HL-60/S4 treated with retinoic acid at 250 ng/mL for 4 days and 3 days (cell line): Measurements from ENCODE around the gene KLHDC8B.

ENCODE experiments used
- in situ Hi-C: fragments of 300-500 bp; cut with MboI; formaldehyde crosslinking; loops from 2 replicates; pipeline ENCODE4 v1.7.0; 2022; ENCODE audit warnings: low sequenced_read_pairs

The KLHDC8B gene

DNA sequence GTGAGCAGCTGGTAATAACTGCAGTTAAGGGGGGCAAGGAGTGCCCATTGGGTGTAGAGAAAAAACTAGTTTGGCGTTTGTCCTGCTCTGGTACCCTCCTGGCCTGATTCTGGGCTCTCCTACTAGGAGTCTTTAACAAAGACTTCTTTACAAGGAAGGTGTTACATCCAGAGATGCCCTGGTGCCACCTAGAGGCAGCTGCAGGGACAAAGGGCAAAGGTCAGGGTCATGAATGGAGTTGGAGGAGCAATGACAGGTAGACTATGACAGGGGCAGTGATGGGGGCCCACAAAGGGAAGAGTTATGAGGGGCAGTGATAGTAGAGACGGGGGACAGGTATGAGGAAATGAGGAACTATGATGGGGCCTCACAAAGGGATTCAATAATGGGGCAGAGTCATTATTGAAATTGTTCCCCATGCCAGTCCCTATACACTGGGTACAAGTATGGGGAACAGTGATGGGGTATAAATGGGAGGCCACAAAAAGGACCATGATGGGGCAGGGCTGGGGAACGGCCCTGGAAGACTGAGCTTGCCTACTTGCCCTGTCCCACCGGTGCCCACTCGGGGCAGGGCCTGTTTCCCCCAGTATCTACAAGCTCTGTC lies 13.2 kb upstream of the KLHDC8B start:
- in situ Hi-C loops = no loop called here

DNA sequence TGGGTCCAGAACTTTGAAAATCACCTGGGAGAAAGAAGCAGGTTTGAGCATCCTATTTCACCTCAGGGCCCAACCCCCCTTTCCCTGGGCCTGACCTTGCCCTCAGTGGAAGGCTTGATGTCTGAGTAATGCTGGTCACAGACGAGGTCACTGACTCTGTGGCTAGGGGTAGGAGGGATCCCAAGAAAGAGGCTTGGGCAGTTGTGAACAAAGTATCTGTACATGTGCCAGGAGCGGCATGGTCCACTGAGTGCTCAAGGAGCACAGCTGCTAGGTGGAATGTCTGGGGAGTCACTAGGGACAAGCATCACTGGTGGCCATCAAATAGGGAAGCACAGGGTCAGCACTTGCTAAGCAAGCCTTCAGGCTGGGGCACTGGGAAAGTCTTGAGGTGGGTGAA lies 12.6 kb upstream of the KLHDC8B start:
- in situ Hi-C loops = no loop called here

DNA sequence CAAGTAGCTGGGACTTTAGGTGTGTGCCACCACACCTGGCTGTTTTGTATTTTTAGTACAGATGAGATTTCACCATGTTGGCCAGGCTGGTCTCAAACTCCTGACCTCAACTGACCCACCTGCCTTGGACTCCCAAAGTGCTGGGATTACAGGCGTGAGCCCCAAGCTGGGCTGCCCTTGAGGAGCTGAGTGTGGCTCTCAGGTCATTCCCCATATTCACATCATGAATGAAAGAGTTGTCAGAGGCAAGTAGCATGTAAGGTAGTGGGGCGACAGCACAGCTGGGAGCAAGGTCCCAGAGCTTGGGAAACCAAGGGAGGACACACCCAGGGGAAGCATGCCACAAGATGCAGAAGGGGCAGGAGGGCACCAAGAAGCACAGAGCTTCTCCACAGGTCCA lies 10.2 kb upstream of the KLHDC8B start:
- in situ Hi-C loops = no loop called here

DNA sequence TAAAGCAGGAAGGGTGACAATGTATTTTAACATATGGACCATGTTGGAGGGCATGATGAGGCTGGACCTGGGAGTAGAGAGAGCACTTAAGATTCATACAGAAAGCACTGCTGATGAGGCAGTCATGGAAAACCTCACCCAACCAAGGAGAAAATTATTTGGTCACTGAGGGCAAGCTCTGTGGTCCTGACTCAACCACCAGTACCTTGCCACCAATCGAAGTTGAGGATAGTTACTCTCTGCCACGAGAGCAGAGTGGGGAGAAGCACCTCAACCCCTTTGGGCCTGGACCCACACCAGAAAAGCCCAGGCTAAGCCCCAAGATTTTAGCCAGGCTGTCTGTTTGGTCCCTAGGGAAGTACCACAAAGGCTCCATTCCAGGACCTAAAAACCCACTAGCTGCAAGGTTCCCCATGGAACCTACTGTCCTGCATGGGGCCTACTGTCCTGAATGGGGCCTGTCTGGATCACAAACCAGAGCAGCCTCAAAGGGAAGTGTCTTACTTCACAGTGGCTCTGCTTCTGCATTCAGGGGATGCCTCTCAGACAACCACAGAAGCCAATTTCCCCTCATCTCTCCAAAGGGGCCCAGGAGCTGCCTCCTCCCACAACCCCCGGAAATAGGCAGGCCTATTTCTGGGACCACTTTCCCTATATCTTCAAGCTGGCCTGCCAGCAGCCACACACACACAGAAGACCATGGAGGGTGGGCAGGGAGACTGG lies 9.4 kb upstream of the KLHDC8B start:
- in situ Hi-C loops = no loop called here

DNA sequence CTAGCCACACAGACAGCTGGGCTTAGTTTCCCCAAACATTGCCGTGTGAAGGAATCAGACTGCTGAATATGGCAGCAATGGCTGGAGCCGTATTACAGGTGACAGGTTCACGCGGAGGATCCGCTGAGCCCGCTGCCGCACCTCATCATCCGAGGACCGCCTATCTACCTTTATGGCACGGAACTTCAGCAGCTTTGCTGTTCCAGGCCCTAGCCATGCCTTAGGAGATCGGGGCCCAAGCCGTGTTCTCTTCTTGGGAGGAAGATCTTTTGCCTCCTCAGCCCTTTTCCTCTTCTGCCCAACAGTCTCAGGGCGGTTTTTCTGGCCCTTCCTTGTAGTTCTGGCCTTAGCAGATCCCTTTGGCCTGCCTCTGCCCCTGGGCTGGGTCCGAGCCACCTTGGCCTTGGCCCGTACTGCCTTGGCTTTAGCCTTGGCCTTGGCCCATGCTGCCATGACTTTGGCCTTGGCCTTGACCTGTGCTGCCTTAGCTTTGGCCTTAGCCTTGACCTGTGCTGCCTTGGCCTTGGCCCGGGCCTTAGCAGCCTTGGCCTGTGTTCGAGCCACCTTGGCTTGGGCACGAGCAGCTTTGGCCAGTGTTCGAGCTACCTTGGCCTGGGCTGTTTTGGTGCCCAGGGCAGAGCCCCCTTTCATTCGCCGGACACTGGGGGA lies 8.5 kb upstream of the KLHDC8B start:
- in situ Hi-C loops = no loop called here

DNA sequence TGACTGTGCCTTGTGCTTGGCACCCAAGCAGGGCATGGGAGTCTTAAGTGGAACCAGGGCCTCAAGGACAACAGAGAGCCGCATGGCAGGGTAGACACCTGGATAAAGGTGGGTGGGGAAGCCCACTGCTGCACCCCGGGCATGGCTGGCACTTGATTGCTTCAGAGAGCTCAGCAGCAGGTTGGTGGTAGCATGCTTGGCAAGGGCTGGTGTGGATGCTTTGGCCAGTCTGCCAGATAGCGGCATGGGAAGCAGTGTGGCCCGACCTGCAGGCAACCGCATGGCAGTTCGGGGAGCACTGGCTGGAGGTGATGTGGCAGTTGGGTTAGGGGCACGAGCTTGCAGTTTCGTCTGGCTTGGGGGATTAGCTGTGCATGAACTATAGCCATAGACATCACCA lies 7.8 kb upstream of the KLHDC8B start:
- in situ Hi-C loops = no loop called here

DNA sequence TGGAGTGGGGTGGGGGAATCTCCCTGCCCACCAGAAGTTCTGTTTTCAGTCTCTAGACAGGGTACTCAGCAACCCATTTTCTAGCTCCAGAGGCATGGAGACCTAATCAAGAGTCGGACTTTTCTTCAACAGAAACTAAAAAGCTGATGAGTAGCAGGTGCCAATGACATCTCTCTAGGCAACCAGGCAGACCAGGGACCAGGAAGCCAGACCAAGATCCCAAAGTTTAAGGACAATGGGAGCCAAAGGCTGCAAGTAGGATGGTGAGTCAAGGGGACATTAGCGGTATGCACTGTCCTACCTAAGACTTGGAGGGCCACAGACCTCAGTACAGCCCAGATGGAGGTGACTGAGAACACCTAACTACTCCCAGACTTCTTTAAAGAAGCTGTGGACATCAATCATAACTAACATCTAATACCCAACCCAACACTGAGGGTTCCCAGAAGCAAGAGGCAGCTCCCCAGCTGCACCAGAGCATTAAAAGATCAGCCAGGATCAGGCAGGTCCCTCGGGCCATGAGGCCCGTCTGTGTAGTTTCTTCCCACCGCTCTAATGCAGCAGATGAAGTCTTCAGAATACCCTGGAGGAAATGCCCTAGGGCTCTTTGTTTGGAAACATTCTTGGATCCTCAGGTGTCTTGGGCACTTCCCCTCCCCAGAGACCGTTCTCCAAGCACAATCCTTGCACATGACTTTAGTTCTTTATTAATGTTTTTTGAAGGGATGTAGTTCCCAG lies 6.2 kb upstream of the KLHDC8B start:
- in situ Hi-C loops = no loop called here

DNA sequence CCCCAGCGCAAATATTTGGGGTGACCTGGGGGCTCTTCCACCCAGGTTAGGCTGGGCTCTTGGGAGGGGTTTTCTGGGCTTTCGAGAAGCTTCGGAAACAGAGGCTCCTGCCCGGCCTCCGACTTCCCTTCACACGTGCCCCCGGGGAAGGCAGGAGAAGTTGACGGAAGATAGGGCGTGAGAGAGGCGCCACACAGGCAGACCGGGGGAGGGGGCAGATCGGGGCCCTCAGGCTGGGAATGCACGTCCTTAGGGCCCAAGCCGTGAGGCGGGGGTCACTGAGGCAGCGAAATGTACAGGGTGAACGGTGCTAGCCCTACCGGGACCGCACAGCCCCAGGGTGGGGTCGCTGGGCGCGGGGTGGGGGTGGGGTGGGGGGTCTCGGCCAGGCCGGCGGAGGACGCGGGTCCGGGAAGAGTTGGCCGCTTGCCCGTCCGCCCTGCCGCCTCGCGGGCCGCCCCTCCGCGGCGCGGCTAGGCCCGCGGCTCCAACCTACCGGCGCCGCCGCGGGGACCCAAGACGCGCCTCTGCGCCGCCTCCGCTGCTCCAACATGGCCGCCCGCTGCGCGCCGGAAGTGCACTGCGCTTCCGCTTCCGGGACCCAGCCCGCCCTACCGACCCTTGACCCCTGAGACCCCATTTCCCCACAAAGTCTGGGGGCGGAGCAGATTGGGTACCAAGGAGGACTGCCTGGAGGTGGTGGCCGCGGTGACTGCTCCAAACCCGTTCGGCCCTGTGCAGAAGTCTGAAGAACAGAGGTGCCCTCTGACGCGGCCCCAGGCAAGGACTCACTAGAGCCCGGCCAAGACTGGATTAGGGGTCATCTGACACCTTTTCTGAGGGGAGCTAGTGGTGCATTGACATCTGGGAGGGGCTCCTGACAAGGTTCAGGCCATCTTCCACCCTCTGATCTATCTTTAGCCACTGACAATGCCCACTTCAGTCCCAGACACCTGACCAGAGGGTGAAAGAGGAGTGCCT lies 5.3 kb upstream of the KLHDC8B start, which contains the start of gene CCDC71:
Gene CCDC71 (minus strand): TSS at position 561 of the 981 bp plus-strand sequence. CDS start 2,123 bp downstream, outside the sequence.
- in situ Hi-C loops = no loop called here

DNA sequence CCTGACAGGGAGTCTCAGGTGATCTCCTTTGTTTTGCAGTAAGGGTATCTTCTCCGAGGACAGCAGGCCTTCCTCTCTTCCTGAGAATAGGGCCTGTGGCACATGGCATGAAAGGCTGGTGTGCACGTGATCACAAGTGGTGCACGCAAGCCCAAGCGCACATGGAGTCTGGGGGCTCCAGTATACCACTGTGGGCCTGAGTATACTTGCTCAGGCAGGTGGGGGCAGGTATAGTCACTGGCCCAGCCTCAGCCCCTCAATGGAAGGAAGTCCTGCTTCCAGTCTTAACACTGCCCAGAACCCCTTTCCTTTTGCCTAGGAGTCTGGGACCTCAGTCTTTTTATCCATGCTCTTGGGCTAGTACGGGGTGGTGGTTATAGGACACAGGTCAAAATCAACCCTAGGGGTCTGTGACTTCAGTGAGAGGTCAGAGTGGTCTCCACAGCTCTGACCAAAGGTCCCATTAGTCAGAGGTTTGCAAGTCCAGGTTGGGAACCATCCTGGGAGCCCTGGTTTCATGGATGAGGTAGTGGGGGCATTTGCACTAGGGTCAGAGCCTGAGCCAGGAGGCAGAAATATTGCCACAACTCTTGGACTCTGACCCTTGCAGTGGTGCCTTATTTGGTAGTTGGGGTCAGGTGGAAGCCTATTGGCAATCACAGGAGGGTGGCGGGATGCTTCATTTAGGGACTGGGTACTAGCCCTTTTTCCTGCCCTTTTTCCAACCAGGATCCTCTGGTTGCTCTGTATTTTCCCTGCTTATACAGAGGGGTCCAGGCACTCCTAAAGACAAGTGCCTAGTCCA lies 4.4 kb upstream of the KLHDC8B start:
- in situ Hi-C loops = no loop called here

DNA sequence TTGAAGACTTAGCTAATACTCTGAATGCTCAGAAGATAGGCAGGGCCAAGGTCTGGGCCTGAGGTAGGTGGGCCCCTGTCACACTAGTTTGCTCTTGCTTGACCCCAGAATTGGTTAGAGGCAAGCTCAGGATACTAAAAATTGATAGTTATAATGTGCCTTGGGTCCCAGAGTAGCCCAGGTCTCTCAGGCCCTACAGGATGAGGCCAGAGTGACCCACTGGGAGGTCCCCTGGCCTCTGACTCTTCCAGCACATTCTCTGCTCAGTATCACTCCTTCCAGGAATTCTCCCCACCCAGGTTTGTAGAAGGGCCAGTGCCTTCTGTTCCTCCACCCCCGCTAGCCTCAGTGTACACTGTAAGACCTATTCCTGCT lies 667 bp upstream of the KLHDC8B start:
- in situ Hi-C loops = no loop called here

DNA sequence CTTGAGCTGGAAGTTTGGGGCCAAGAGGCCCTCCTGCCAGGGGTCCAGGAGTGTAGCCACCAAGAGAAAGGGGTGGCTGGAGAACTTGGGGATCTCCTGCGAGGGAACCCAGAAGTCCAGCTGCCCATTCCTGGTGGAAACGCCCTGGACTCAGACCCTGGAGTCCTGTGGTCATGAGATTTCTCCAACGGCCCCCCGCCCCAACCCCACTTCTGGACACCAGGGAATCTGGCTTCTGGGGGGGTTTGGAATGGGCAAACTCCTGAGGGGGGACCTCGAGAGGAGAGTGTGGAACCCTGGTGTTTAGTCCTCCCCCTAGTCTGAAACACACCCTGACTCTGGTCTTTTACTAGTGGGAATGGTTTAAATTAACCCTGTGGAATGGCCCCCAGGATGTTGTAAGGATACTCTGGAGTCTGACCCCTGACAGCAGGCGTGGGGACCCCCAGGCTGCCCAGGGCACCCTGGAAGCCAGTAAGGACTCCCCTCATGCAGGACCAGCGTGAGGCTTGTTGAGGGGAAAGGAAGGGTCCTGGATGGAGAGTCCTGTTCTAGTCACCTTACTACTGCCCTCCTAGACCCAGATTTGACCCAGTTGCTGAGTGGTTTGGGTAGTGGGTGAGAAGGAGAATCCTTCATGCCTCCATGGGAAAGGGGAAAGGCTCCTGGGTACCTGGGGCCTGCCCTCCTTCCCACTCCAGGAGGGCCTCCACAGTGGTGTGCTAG lies 540 bp downstream of the KLHDC8B start:
- in situ Hi-C loops = no loop called here

DNA sequence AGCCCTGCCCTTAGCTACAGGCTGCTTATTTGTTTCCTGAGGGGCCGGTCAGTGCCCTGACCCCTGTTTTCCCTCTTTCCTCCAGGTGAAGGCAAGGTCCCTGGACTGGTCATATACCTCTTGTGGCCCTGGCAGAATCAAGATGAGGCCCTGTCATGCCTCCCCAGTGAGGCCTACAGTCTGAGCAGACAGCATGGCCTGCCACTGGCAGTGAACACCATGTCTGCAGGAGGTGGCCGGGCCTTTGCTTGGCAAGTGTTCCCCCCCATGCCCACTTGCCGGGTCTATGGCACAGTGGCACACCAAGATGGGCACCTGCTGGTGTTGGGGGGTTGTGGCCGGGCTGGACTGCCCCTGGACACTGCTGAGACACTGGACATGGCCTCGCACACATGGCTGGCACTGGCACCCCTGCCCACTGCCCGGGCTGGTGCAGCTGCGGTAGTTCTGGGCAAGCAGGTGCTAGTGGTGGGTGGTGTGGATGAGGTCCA lies 1.2 kb downstream of the KLHDC8B start:
- in situ Hi-C loops = no loop called here

DNA sequence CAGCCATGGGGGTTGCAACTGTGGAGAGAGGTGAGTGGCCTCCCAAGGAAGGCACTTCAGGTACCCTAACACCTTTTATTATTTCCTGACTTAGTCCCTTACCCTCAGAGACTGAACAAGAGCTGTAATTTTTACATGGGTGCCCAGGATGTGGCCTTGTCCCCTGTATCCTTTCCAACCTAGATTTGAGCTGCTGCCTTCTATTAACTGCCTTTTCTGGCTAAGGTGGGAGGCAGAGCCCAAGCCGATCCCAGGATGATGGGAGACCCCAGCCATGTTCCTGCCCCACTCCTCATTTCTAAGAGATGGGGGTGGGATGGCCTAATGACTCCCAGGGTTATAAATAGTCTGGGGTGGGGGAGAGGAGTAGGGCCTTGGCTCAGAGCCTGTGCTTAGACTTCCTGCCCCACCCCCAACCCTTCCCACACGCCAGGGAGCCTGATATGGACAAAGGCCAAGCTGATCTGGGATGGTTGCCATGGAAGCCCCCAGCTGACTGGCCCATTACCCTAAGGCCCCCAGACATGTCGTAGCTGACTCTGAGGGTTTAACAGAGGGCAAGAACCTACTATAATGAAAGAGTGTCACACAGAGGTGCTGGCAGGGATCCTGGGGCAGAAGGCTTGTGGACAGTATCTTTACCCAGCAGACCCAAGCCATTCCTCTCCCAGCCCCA lies 1.9 kb downstream of the KLHDC8B start:
- in situ Hi-C loops = no loop called here

DNA sequence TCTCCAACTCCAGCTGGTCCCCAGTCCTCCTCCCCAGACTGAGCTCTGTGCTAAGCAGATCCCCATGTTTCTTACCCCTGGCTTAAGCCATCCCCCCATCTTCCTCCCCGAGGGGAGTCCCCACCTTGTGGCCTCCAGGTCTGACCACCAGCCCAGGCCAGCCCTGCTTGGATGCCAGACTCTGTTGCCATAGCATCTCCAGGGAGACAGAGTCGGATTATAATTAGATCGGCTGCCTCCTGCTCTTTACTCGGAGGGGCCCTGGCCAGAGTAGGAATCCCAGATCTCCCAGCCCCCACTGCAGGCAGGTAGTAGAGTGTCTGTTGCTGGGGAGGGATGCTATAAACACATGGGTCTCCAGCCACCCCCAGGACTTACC lies 2.4 kb downstream of the KLHDC8B start:
- in situ Hi-C loops = no loop called here

DNA sequence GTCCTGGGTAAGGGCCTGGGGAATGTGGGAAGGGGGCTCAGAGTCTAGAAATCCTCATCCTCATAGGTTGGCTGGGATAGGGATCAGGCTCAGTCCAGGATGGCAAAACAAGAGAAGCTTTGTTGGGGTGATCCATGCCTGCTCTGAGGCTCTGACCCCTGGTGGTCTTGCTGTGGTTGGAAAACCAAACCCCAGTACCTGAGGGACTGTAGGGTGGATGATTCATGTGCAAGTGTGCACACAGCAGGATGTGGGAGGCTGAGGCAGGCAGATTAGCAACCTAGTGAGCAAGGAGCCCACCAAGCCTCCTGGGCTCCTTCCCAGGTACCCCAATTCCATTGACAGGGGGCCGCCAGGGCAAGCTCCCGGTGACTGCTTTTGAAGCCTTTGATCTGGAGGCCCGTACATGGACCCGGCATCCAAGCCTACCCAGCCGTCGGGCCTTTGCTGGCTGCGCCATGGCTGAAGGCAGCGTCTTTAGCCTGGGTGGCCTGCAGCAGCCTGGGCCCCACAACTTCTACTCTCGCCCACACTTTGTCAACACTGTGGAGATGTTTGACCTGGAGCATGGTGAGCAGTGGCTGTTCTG lies 3.1 kb downstream of the KLHDC8B start:
- in situ Hi-C loops = no loop called here

DNA sequence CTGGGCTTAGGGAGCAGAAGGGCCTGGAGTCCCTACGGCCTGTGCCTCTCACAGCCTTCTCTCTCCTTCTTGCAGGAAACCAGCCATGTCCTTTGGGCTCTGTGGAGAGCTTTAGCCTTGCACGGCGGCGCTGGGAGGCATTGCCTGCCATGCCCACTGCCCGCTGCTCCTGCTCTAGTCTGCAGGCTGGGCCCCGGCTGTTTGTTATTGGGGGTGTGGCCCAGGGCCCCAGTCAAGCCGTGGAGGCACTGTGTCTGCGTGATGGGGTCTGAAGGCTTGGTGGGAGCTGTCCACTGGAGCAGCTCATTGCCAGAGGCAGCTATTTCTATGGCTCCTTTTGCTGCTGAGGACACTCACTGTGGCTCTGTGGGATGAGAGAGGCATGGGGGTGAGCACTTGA lies 4.1 kb downstream of the KLHDC8B start:
- in situ Hi-C loops = no loop called here

DNA sequence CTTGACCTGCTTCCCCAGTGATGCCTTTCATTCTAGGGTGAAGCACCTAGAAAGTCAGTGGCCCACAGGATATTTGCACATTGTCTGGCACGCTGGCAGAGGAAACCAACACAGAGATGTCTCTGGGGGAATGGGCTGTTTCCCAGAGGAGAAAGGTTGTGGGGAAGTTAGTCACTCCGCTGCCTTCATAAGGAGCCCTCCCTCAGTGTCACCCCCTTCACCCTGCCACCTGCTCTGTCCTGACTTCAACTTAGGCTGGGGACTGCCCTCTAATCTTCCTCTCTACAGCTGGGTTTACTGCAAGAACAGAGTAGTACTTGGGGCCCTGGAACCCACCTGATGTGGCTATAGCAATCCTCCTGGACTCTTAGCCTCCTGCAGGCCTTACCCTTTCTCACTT lies 5.7 kb downstream of the KLHDC8B start:
- in situ Hi-C loops = no loop called here

DNA sequence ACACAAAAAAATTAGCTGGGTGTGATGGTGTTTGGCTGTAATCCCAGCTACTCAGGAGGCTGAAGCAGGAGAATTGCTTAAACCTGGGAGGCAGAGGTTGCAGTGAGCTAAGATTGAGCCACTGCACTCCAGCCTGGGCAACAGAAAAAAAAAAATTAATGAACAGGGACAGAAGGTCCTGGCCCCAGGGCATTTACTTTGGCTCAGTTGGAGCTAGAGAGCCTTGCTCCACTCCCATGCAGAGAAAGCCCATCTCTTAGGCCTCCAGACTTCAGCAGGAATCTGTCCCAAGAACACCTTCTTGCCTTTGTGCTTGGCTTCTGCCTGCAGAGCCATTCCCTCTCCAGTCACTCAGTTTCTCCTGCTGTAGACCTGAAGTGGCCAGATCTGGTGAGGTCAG lies 8.7 kb downstream of the KLHDC8B start:
- in situ Hi-C loops = no loop called here
